Dermis blood vessel endothelial cell (primary cell): ENCODE data around the gene RALGPS1. TPM values are rescaled to one million over a fixed set of nuclear protein-coding genes. Genes with fewer than 3 reads are reported as not detected.

ENCODE experiments used
- DNase-seq: peaks from one replicate; pipeline ENCODE4 v3.0.0; 2010
- total RNA-seq: library from RNA; depleted of rRNA; stranded (reverse); fragments of >200 nt; gene quantifications from 2 replicates; pipeline ENCODE4 v1.2.3, GENCODE V29; 2014

The RALGPS1 gene
- total RNA-seq, 1 donor from 2014 or later, result 3.1 TPM

DNA sequence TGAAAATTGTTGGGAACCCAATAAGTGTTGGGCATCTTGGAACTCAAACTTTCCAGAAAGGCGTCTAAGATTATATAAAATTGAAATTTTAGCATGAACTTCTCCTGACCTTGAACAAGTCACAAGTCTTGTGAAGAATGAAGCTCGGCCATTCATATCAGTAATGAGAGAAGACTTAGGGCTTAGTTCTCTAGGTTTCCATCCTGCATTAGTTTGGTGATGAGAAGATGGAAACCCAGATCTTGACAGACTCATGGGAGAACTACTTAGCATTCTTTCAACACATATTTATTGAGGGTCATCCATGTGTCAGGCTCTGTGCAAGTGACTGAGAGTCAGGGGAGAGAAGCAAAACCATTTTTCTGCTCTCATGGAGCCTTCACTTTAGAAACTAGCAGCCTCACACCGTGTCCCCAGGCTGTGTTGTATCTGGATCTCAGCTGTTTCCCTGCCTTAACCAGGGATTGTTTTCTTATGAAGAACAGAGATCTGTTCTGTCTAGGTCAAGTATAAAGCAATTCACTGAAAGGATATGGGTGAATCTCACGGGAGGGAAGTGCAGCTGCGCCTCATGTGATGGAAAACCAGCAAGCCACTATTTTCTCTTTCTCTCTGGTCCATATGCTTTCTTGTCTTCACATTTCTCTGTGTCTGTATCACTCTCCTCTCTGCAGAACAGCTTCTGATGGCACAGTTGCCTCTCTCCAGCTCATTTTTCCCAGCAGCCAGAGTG is 353.4 kb downstream of the RALGPS1 start:
- DNase-seq, result no peak

DNA sequence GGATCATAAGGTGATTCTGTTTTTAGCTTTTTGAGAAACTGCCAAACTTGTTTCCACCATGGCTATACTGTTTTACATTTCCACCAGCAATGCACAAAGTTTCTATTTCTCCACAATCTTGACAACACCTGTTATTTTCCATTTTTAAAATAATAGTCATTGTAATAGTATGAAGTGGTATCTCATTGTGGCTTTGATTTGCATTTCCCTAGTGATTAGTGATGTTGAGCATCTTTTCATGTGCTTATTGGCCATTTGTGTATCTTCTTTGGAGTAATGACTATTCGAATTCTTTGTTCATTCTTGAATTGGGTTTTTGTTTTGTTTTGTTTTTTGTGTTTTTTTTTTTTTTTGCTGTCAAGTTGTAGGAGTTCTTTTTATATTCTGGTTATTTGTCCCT is 354.9 kb downstream of the RALGPS1 start:
- DNase-seq, result no peak

Other genes with a start within 250 kb of the RALGPS1 start
- 7.7 and 8.2 TPM in 2 replicates for gene ZBTB43, start 109.7 kb upstream of the RALGPS1 start, total RNA-seq
- gene ZBTB34, start 54.1 kb upstream of the RALGPS1 start, total RNA-seq, result 10.5 and 11.6 TPM in 2 replicates
- gene ANGPTL2, start 207.9 kb downstream of the RALGPS1 start, total RNA-seq, result 12.3 and 14.9 TPM in 2 replicates